H1 (cell line): ENCODE data around the gene SLC25A21. TPM values are rescaled to one million over a fixed set of nuclear protein-coding genes. Genes with fewer than 3 reads are reported as not detected.

Experiments
- BACH1 ChIP-seq: IDR thresholded peaks from 2 replicates; pipeline ENCODE4 v1.6.1; 2012; ENCODE audit warnings: low read length, improper control_type of control experiment
- NANOG ChIP-seq: IDR thresholded peaks from 2 replicates; pipeline ENCODE4 v1.6.1; 2011; ENCODE audit warnings: low read length, low read depth, mild to moderate bottlenecking, inconsistent platforms; ENCODE audit not compliant: insufficient read depth, poor library complexity, severe bottlenecking
- RNF2 ChIP-seq: fragments of 200-900, 300-1000 bp; sonication (generic); IDR thresholded peaks from 2 replicates; pipeline ENCODE4 v1.7.1; 2016; ENCODE audit warnings: borderline replicate concordance, low read depth, mild to moderate bottlenecking, antibody characterized with exemption, low read length; ENCODE audit not compliant: poor library complexity, severe bottlenecking; ENCODE audit errors: missing control alignments
- polyA plus RNA-seq, 7 experiments: library from polyadenylated mRNA; depleted of rRNA in 3 of 7; stranded (reverse) in 5 of 7; unstranded in 2 of 7; fragments of >200 nt in 5 of 7; fragments of 200-250 nt in 2 of 7; gene quantifications; 1 replicate in 5 of 7; 2 replicates in 1 of 7; 4 replicates in 1 of 7; pipeline versions ENCODE4 v1.2.1 to v1.2.3, GENCODE V29; 2011 to 2013; ENCODE audit warnings: missing spikeins in 2 of 7, mixed read lengths in 2 of 7
- total RNA-seq: library from RNA; stranded (reverse); fragmentation: NEBNext Ultra II Directional; extraction: Animal tissue kit (Norgen Biotek cat#: 25700); gene quantifications from 2 replicates; pipeline ENCODE4 v1.2.1, GENCODE V29; 2021

The SLC25A21 gene
- total and polyA plus RNA-seq, 2 of the 8 experiments (the other 6 are each of a cell fraction or from before 2014, with no cell fraction given): 6.9 to 15.7 TPM

GRCh38 chr14:36652542-36653201 lies 519.7 kb downstream of the SLC25A21 start (continued):
- TF ChIP-seq NANOG (no peak), RNF2 (peak; percentile 90), BACH1 (no peak)
